OCI-LY7 (cell line): ENCODE measurements around the gene LILRB3. TPM values are rescaled to one million over a fixed set of nuclear protein-coding genes. Genes with fewer than 3 reads are reported as not detected.
"Not testable (repeated sequence)": the region's sequence is repeated elsewhere in the genome, so short reads cannot be mapped to it uniquely, and the experiment has no call there.

Experiments used
- Bru-seq: library from RNA; stranded (reverse); fragments of 400-500 nt; gene quantifications from one replicate; lab custom pipeline; 2021; lab: Mats Ljungman, UMichigan
- BruChase-seq, 2 experiments: library from RNA; stranded (reverse); fragments of 400-500 nt; gene quantifications; one replicate each; lab custom pipeline; 2021; lab: Mats Ljungman, UMichigan
- BruUV-seq: library from RNA; stranded (reverse); fragments of 400-500 nt; replicated peaks from 2 replicates; lab custom pipeline; 2021; lab: Mats Ljungman, UMichigan
- CTCF ChIA-PET: fragments of 300-600 bp; sonication (Branson Sonifier 250); formaldehyde crosslinking; loops from one replicate; lab custom pipeline; 2022; ENCODE audit warnings: antibody characterized with exemption; ENCODE audit not compliant: unreplicated experiment; lab: Charles Lee
- POLR2A ChIA-PET: fragments of 300-600 bp; sonication (Branson Sonifier 250); formaldehyde crosslinking; loops from one replicate; lab custom pipeline; 2022; ENCODE audit warnings: antibody characterized with exemption; lab: Charles Lee
- DNase-seq: peaks from one replicate; pipeline ENCODE4 v3.0.0-alpha.2; 2015; ENCODE audit warnings: low spot score
- H2AFZ ChIP-seq: fragments of 200-600 bp; sonication (generic), shearing (Covaris generic); 2 replicates; pipeline ENCODE4 v1.6.1; 2014; ENCODE audit warnings: mild to moderate bottlenecking, antibody characterized with exemption, low read length, moderate library complexity
- H3K27ac ChIP-seq: fragments of 200-600 bp; sonication (generic); 2 replicates; pipeline ENCODE4 v1.5.1; 2014; ENCODE audit warnings: mixed run types, low read depth, mild to moderate bottlenecking, moderate library complexity, low read length, inconsistent platforms; ENCODE audit not compliant: poor library complexity, severe bottlenecking
- H3K36me3 ChIP-seq: fragments of 200-600 bp; sonication (generic); 2 replicates; pipeline ENCODE4 v1.6.1; 2014; ENCODE audit warnings: mild to moderate bottlenecking, antibody characterized with exemption, low read length, moderate library complexity, mixed read lengths; ENCODE audit not compliant: insufficient read depth
- H3K4me1 ChIP-seq: fragments of 200-600 bp; sonication (generic); 2 replicates; pipeline ENCODE4 v1.5.1; 2014; ENCODE audit warnings: mild to moderate bottlenecking, low read length; ENCODE audit not compliant: insufficient read depth, poor library complexity, severe bottlenecking
- H3K4me2 ChIP-seq: fragments of 200-600 bp; sonication (generic); 2 replicates; pipeline ENCODE4 v1.6.1; 2014; ENCODE audit warnings: mild to moderate bottlenecking, low read length
- H3K4me3 ChIP-seq: fragments of 200-600 bp; sonication (generic); 2 replicates; pipeline ENCODE4 v1.5.1; 2014; ENCODE audit warnings: mild to moderate bottlenecking, low read depth, low read length; ENCODE audit not compliant: poor library complexity, severe bottlenecking
- H3K79me2 ChIP-seq: fragments of 200-600 bp; sonication (generic); 2 replicates; pipeline ENCODE4 v1.6.1; 2016; ENCODE audit warnings: low read depth, mild to moderate bottlenecking, low read length, moderate library complexity, mixed read lengths; ENCODE audit not compliant: insufficient read depth
- H3K9me2 ChIP-seq: fragments of 200-600 bp; sonication (generic); 2 replicates; pipeline ENCODE4 v1.6.1; 2016; ENCODE audit warnings: mild to moderate bottlenecking, low read length, mixed read lengths; ENCODE audit not compliant: insufficient read depth
- H3K9me3 ChIP-seq: fragments of 200-600 bp; sonication (generic); 2 replicates; pipeline ENCODE4 v1.6.1; 2014; ENCODE audit warnings: mild to moderate bottlenecking, mixed run types, low read length, mixed read lengths
- H4K20me1 ChIP-seq: fragments of 200-600 bp; sonication (generic); 2 replicates; pipeline ENCODE4 v1.6.1; 2014; ENCODE audit warnings: mild to moderate bottlenecking, antibody characterized with exemption, low read length, moderate library complexity, mixed read lengths; ENCODE audit not compliant: insufficient read depth
- CTCF ChIP-seq: fragments of 200-600 bp; sonication (generic); conservative IDR thresholded peaks from 2 replicates; pipeline ENCODE4 v1.5.1; 2014; ENCODE audit warnings: mild to moderate bottlenecking, antibody characterized with exemption, low read length, moderate library complexity, mixed read lengths
- EZH2phosphoT487 ChIP-seq: fragments of 200-600 bp; sonication (generic); IDR thresholded peaks from 2 replicates; pipeline ENCODE4 v1.6.1; 2018; ENCODE audit warnings: low read depth, borderline replicate concordance, mild to moderate bottlenecking, mixed run types, antibody characterized with exemption, low read length, moderate library complexity, mixed read lengths
- intact Hi-C: fragments of 100-400 bp; cut with micrococcal nuclease; formaldehyde crosslinking; loops from one replicate; pipeline ENCODE4 v1.10.0; 2022; ENCODE audit not compliant: unreplicated experiment
- long read RNA-seq: library from polyadenylated mRNA; stranded (forward); transcript quantifications from one replicate; pipeline ENCODE4 v2.0.0, GENCODE V29; 2022
- total RNA-seq, 2 experiments: library from RNA; depleted of rRNA in 1 of 2; stranded (reverse); fragments of >200 nt in 1 of 2; shearing (Covaris generic) in 1 of 2; gene quantifications; 2 replicates each; pipeline ENCODE4 v1.2.3, GENCODE V29; 2014 to 2022

Gene LILRB3
- total RNA-seq (2014; rRNA removed; shearing (Covaris generic)) (not detected in 2 replicates), total RNA-seq (2022) (not detected in 2 replicates), Bru-seq, nascent RNA (not detected), BruChase-seq, experiment 1, labeled RNA remaining after a 6-hour chase (not detected), BruChase-seq, experiment 2, labeled RNA remaining after a 2-hour chase (not detected)
- long read RNA-seq, partial matches to known transcripts: 0 of 1 reads
- long read RNA-seq, other reads (novel, unspliced or antisense): 1 of 1 reads

- H3K79me2 ChIP-seq, CTCF ChIA-PET, intact Hi-C loops, H3K27ac ChIP-seq, H3K36me3 ChIP-seq, DNase-seq, H3K4me3 ChIP-seq, BruUV-seq, H3K9me2 ChIP-seq, H3K9me3 ChIP-seq, POLR2A ChIA-PET, H3K4me2 ChIP-seq, H2AFZ ChIP-seq, H3K4me1 ChIP-seq, H4K20me1 ChIP-seq: not testable (repeated sequence)
Measured at GRCh38 chr19:54222474-54223276, at the start of gene LILRB3. Gene LILRB3, minus strand, starts transcription at chr19:54223007. Its CDS starts 31 bp downstream, at chr19:54222976.

- intact Hi-C loops, H3K9me3 ChIP-seq, H3K36me3 ChIP-seq, H3K4me1 ChIP-seq, H2AFZ ChIP-seq, POLR2A ChIA-PET, H3K4me3 ChIP-seq, BruUV-seq, H3K27ac ChIP-seq, DNase-seq, H3K79me2 ChIP-seq, H3K4me2 ChIP-seq, CTCF ChIA-PET, H4K20me1 ChIP-seq, H3K9me2 ChIP-seq: not testable (repeated sequence)
Measured at GRCh38 chr19:54272181-54272580, 49.4 kb upstream of the LILRB3 start.

DNA sequence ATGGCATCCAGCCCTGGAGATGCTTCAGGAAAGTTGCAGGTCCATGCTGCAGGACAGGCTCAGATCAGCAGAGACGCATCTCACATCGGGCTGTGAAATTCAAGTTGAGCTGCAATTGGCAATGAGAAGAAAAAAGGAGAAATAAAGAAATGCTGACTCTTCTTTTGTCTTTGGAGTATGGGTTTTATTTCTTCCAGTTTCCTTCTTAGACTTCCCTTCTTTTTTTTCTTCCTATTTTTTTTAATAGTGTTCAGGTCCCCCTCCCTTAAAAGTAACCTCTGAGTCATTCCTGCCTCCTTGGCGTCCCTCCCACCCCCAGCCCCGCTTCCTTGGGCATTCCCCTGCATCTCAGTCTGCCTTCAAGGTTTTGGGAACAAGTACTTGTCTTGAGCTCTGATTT lies 48.8 kb upstream of the LILRB3 start:
- H3K79me2 ChIP-seq, H3K4me2 ChIP-seq, H2AFZ ChIP-seq, DNase-seq, H3K9me2 ChIP-seq, H4K20me1 ChIP-seq, CTCF ChIA-PET, H3K27ac ChIP-seq, H3K36me3 ChIP-seq, H3K4me3 ChIP-seq, POLR2A ChIA-PET, BruUV-seq, H3K4me1 ChIP-seq, intact Hi-C loops, H3K9me3 ChIP-seq: not testable (repeated sequence)

DNA sequence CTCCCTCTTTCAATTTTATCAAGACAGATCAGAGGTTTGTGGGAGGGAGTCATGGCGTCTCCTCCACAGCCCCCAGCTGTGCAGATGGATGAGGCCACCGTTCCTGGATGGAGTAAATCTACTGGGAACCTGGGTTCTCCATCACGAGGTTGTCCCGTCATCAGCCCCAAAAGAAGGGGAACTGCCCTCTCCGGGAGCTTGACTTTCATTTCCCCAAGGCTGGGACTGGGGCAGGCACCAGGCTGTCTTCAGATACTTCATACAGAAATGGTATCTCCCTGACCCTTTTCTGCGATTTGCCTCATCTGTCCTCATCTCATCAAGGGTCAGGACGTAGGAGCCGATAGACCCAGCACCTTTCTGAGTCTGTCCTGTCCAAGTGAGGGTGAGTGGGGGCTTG lies 48.3 kb upstream of the LILRB3 start:
- BruUV-seq: no TSS peak
- POLR2A ChIA-PET: no interaction called here

More for the DNA sequence above, 48.3 kb upstream of the LILRB3 start:
- CTCF ChIA-PET: no interaction called here
- intact Hi-C loops: no loop called here
- Histone ChIP-seq H3K36me3 (no peaks in the 10 kb centered on the region), H3K79me2 (no peaks in the 10 kb centered on the region), H3K27ac (no peak overlapping the region), H3K4me2 (no peak overlapping the region), H3K9me3 (no peaks in the 10 kb centered on the region), H3K4me3 (no peak overlapping the region), H3K9me2 (no peaks in the 10 kb centered on the region), H3K4me1 (no peaks in the 10 kb centered on the region), H2AFZ (no peak overlapping the region), H4K20me1 (no peaks in the 10 kb centered on the region)
- TF ChIP-seq CTCF: no peak
- no peak for TF ChIP-seq EZH2phosphoT487
- DNase-seq: no peak
